Prostate gland (tissue), 2 donors: Measurements from ENCODE around the gene RHBDF2.

Experiments
- POLR2A ChIP-seq: fragments of 450-650 bp; IDR thresholded peaks from one replicate; pipeline ENCODE4 v1.6.1; 2016; ENCODE audit warnings: antibody characterized with exemption, mild to moderate bottlenecking
- TF ChIP-seq, protein P1 (sequence below), 4 experiments: fragments of 200-600 bp in 2 of 4; fragments of 450-650 bp in 2 of 4; sonication (generic) in 2 of 4; IDR thresholded peaks; 1 replicate in 3 of 4; 2 replicates in 1 of 4; pipeline ENCODE4 v1.5.1; 2016 to 2019; ENCODE audit warnings: antibody characterized with exemption in 4 of 4, mild to moderate bottlenecking in 2 of 4, moderate library complexity in 2 of 4

DNA sequence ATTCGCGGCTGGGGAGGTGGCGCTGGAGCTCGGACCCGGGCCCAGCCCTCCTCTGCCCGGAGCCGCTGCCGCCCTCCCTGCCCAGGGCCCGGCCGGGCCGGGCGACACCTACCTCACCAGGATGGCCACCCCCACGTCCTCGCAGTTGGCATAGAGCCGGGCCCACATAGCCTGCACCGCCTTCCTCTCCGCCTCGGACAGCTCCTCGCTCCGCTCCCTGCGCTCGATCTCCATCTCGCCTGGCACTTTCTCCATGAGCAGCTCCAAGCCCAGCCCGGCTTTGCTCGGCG, 36.0 kb upstream of the RHBDF2 start:
- TF ChIP-seq, protein P1, sequence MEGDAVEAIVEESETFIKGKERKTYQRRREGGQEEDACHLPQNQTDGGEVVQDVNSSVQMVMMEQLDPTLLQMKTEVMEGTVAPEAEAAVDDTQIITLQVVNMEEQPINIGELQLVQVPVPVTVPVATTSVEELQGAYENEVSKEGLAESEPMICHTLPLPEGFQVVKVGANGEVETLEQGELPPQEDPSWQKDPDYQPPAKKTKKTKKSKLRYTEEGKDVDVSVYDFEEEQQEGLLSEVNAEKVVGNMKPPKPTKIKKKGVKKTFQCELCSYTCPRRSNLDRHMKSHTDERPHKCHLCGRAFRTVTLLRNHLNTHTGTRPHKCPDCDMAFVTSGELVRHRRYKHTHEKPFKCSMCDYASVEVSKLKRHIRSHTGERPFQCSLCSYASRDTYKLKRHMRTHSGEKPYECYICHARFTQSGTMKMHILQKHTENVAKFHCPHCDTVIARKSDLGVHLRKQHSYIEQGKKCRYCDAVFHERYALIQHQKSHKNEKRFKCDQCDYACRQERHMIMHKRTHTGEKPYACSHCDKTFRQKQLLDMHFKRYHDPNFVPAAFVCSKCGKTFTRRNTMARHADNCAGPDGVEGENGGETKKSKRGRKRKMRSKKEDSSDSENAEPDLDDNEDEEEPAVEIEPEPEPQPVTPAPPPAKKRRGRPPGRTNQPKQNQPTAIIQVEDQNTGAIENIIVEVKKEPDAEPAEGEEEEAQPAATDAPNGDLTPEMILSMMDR (IDR thresholded peaks at IDR 0.05): no peak
- TF ChIP-seq POLR2A: no peak
